HG03025 (cell line): ENCODE data around the gene PIPOX.

Experiments used
- ATAC-seq: cut with Tn5 transposase; IDR thresholded peaks from one replicate; pipeline ENCODE4 v1.9.1; 2021; ENCODE audit warnings: mild to moderate bottlenecking, moderate library complexity; ENCODE audit not compliant: unreplicated experiment, low FRiP score

PIPOX gene

GRCh38 chr17:29046473-29046839, 3.5 kb downstream of the PIPOX start:
- ATAC-seq: no peak

GRCh38 chr17:29048440-29049368, 5.8 kb downstream of the PIPOX start:
- no peak for ATAC-seq

GRCh38 chr17:29049541-29050145, 6.7 kb downstream of the PIPOX start:
- ATAC-seq: no peak

- no peak for ATAC-seq
Measured at GRCh38 chr17:29050176-29050575, 7.2 kb downstream of the PIPOX start.

GRCh38 chr17:29051194-29051593, 8.3 kb downstream of the PIPOX start:
- ATAC-seq: no peak

GRCh38 chr17:29051731-29052130, 8.8 kb downstream of the PIPOX start:
- ATAC-seq: no peak

GRCh38 chr17:29054835-29055234, 11.9 kb downstream of the PIPOX start:
- ATAC-seq: no peak

- no peak for ATAC-seq
Measured at GRCh38 chr17:29057361-29057760, 14.4 kb downstream of the PIPOX start.

- ATAC-seq: no peak
Measured at GRCh38 chr17:29058391-29058790, 15.4 kb downstream of the PIPOX start.

GRCh38 chr17:29059281-29059680, 16.3 kb downstream of the PIPOX start:
- no peak for ATAC-seq

- ATAC-seq: no peak
Measured at GRCh38 chr17:29060475-29060874, 17.5 kb downstream of the PIPOX start.

GRCh38 chr17:29061036-29061435, 18.1 kb downstream of the PIPOX start:
- no peak for ATAC-seq

- no peak for ATAC-seq
Measured at GRCh38 chr17:29062215-29062614, 19.3 kb downstream of the PIPOX start.

GRCh38 chr17:29063992-29064391, 21.1 kb downstream of the PIPOX start:
- no peak for ATAC-seq

GRCh38 chr17:29066047-29066446, 23.1 kb downstream of the PIPOX start:
- no peak for ATAC-seq

GRCh38 chr17:29066606-29067005, 23.7 kb downstream of the PIPOX start:
- no peak for ATAC-seq

GRCh38 chr17:29068818-29069217, 25.9 kb downstream of the PIPOX start:
- ATAC-seq: no peak

- no peak for ATAC-seq
Measured at GRCh38 chr17:29069526-29070041, 26.6 kb downstream of the PIPOX start.

- no peak for ATAC-seq
Measured at GRCh38 chr17:29070308-29070707, 27.4 kb downstream of the PIPOX start.

GRCh38 chr17:29070781-29071180, 27.8 kb downstream of the PIPOX start:
- ATAC-seq: no peak

- no peak for ATAC-seq
Measured at GRCh38 chr17:29071303-29071702, 28.4 kb downstream of the PIPOX start.

GRCh38 chr17:29073045-29073444, 30.1 kb downstream of the PIPOX start:
- ATAC-seq: no peak
